Naive thymus-derived CD4-positive, alpha-beta T cell (primary cell): ENCODE results near the gene NIPA2. TPM values are rescaled to one million over a fixed set of nuclear protein-coding genes. Genes with fewer than 3 reads are reported as not detected.

Experiments
- ATAC-seq: fragments of 150-1000 bp; cut with Tn5 transposase; 2 replicates; pipeline ENCODE4 v1.10.0; 2021; ENCODE audit warnings: mild to moderate bottlenecking, moderate library complexity
- CTCF ChIA-PET: fragments of 350-600 bp; sonication (Branson Sonifier 250); formaldehyde crosslinking; loops from one replicate; lab custom pipeline; 2021; ENCODE audit warnings: antibody characterized with exemption; lab: Charles Lee
- POLR2A ChIA-PET: fragments of 350-600 bp; sonication (Branson Sonifier 250); formaldehyde crosslinking; loops from one replicate; lab custom pipeline; 2021; ENCODE audit warnings: antibody characterized with exemption, inconsistent platforms; lab: Charles Lee
- DNase-seq, 9 donors: peaks; one replicate each; pipeline versions ENCODE4 v3.0.0 to v3.0.0-alpha.2; 2020 to 2022; ENCODE audit warnings: mixed read lengths in 1 of 9
- H3K27ac ChIP-seq: one replicate; pipeline ENCODE4 v1.7.0; 2013; ENCODE audit warnings: mild to moderate bottlenecking, low read depth, low read length, moderate library complexity
- H3K27me3 ChIP-seq, 2 donors: one replicate each; pipeline ENCODE4 v1.7.0; 2013; ENCODE audit warnings: low read length in 2 of 2, mild to moderate bottlenecking in 2 of 2, moderate library complexity in 2 of 2; ENCODE audit not compliant: control insufficient read depth in 2 of 2, insufficient read depth in 2 of 2
- H3K36me3 ChIP-seq, 3 experiments: 1 replicate in 2 of 3; 2 replicates in 1 of 3; pipeline ENCODE4 v1.7.0; 2013; ENCODE audit warnings: low read length in 3 of 3, mild to moderate bottlenecking in 3 of 3, moderate library complexity in 1 of 3; ENCODE audit not compliant: insufficient read depth in 3 of 3, control insufficient read depth in 2 of 3
- H3K4me1 ChIP-seq, 2 donors: one replicate each; pipeline ENCODE4 v1.7.0; 2013; ENCODE audit warnings: low read length in 2 of 2, mild to moderate bottlenecking in 2 of 2, moderate library complexity in 1 of 2; ENCODE audit not compliant: control insufficient read depth in 2 of 2, insufficient read depth in 2 of 2
- H3K4me3 ChIP-seq: 2 replicates; pipeline ENCODE4 v1.7.0; 2013; ENCODE audit warnings: mild to moderate bottlenecking, low read length
- H3K9me3 ChIP-seq, 3 experiments: 1 replicate in 2 of 3; 2 replicates in 1 of 3; pipeline ENCODE4 v1.7.0; 2013; ENCODE audit warnings: low read length in 3 of 3; ENCODE audit not compliant: control insufficient read depth in 2 of 3
- H3K27ac Mint-ChIP-seq, 9 donors: one replicate each; pipeline ENCODE4 v1.8.0; 2020 to 2022; ENCODE audit warnings: mixed read lengths in 9 of 9, mild to moderate bottlenecking in 8 of 9, moderate library complexity in 5 of 9, inconsistent platforms in 2 of 9
- H3K27me3 Mint-ChIP-seq, 5 donors: one replicate each; pipeline ENCODE4 v1.8.0; 2021 to 2022; ENCODE audit warnings: mixed read lengths in 5 of 5, mild to moderate bottlenecking in 1 of 5
- H3K36me3 Mint-ChIP-seq, 5 donors: one replicate each; pipeline ENCODE4 v1.8.0; 2020 to 2022; ENCODE audit warnings: mixed read lengths in 5 of 5, mild to moderate bottlenecking in 3 of 5, inconsistent platforms in 1 of 5
- H3K4me1 Mint-ChIP-seq, 7 donors: one replicate each; pipeline ENCODE4 v1.8.0; 2020 to 2022; ENCODE audit warnings: mixed read lengths in 7 of 7, mild to moderate bottlenecking in 3 of 7, inconsistent platforms in 1 of 7
- H3K4me3 Mint-ChIP-seq, 10 donors: one replicate each; pipeline ENCODE4 v1.8.0; 2020 to 2022; ENCODE audit warnings: mild to moderate bottlenecking in 10 of 10, mixed read lengths in 10 of 10, moderate library complexity in 6 of 10, inconsistent platforms in 2 of 10
- H3K9me3 Mint-ChIP-seq, 11 donors: one replicate each; pipeline ENCODE4 v1.8.0; 2020 to 2022; ENCODE audit warnings: mixed read lengths in 11 of 11, mild to moderate bottlenecking in 4 of 11, inconsistent platforms in 1 of 11, moderate library complexity in 1 of 11
- intact Hi-C, 2 donors: fragments of 100-400 bp; cut with micrococcal nuclease; formaldehyde crosslinking; loops; one replicate each; pipeline ENCODE4 v1.15.1; 2023
- polyA plus RNA-seq, 2 donors: library from polyadenylated mRNA; unstranded; fragments of 300-500 nt; fragmentation: Illumina TruSeq; gene quantifications; one replicate each; pipeline ENCODE4 v1.2.3, GENCODE V29; 2021
- total RNA-seq, 6 experiments: library from RNA in 5 of 6; stranded (reverse) in 5 of 6; gene quantifications; 1 replicate in 5 of 6; 2 replicates in 1 of 6; pipeline ENCODE4 v1.2.3 and lab custom pipeline; 2021 to 2026

Gene NIPA2
- total and polyA plus RNA-seq, 7 experiments from 2014 or later, result 28.7 to 42.0 (median 37.0) TPM

GRCh38 chr15:22917556-22917955, 79.1 kb downstream of the NIPA2 start:
- no peaks in the 10 kb centered on the region for H3K36me3 ChIP-seq
- ChIA-PET POLR2A (no interaction called here), CTCF (no interaction called here)
- H3K27me3 ChIP-seq, result no peaks in the 10 kb centered on the region
- Mint-ChIP-seq H3K4me3 (no peak overlapping the region), H3K9me3 (no peaks in the 10 kb centered on the region), H3K36me3 (peaks cover 0 to 3% (median 0%) of the 10 kb centered on the region in 5 donors), H3K27me3 (no peaks in the 10 kb centered on the region), H3K4me1 (no peaks in the 10 kb centered on the region), H3K27ac (no peak overlapping the region)
- no peak overlapping the region for H3K4me3 ChIP-seq
- H3K9me3 ChIP-seq, result no peaks in the 10 kb centered on the region
- no peak overlapping the region for H3K27ac ChIP-seq
- DNase-seq, result no peak
- no peak for ATAC-seq
- intact Hi-C loops, result no loop called here
- H3K4me1 ChIP-seq, result no peaks in the 10 kb centered on the region

Other genes with a start within 250 kb of the NIPA2 start
- 10 to 100 TPM in 3 of 5 experiments, 1 to 10 TPM in 2; 6.0 to 14.5 (median 11.7) TPM for gene NIPA1, start 52.0 kb upstream of the NIPA2 start, total RNA-seq
- 1 to 10 TPM; 2.6 to 2.8 TPM for gene NIPA1, start 52.0 kb upstream of the NIPA2 start, polyA plus RNA-seq
- 10 to 100 TPM in 4 of 5 experiments, 1 to 10 TPM in 1; 3.8 to 37.8 (median 10.4) TPM for gene CYFIP1, start 141.7 kb downstream of the NIPA2 start, total RNA-seq
- gene CYFIP1, start 141.7 kb downstream of the NIPA2 start, polyA plus RNA-seq, result under 1 TPM; 0.40 to 0.95 TPM
- 10 to 100 TPM; 15.7 to 28.6 (median 23.5) TPM for gene TUBGCP5, start 200.9 kb downstream of the NIPA2 start, total RNA-seq
- 1 to 10 TPM; 5.7 to 8.1 TPM for gene TUBGCP5, start 200.9 kb downstream of the NIPA2 start, polyA plus RNA-seq